SH-SY5Y (cell line): ENCODE data around the gene MMP7.

ENCODE experiments used
- GATA2 ChIP-seq: IDR thresholded peaks from 2 replicates; pipeline ENCODE4 v1.6.1; 2011; ENCODE audit warnings: mild to moderate bottlenecking, low read depth, low read length
- GATA3 ChIP-seq: IDR thresholded peaks from 2 replicates; pipeline ENCODE4 v1.6.1; 2011; ENCODE audit warnings: low read depth, mild to moderate bottlenecking, low read length, moderate library complexity

GRCh38 chr11:102521121-102521520 is 9.4 kb downstream of the MMP7 start:
- no peak for TF ChIP-seq GATA2
- TF ChIP-seq GATA3 = no peak
